CD14-positive monocyte (primary cell): ENCODE measurements around the gene DDA1. TPM values are rescaled to one million over a fixed set of nuclear protein-coding genes. Genes with fewer than 3 reads are reported as not detected.
A peak's percentile ranks its signal among the peaks of the same experiment; 100 is the strongest.

Source experiments
- DNase-seq, 3 donors: peaks; one replicate each; pipeline ENCODE4 v3.0.0-alpha.2; 2011 to 2022
- H2AFZ ChIP-seq: 2 replicates; pipeline ENCODE4 v1.6.0; 2012; ENCODE audit warnings: mild to moderate bottlenecking, low read depth, low read length, inconsistent platforms; ENCODE audit not compliant: insufficient read depth, poor library complexity, severe bottlenecking
- H3K27ac ChIP-seq, 2 donors: 1 replicate in 1 of 2; 2 replicates in 1 of 2; pipeline ENCODE4 v1.5.1; 2012 to 2013; ENCODE audit warnings: low read length in 2 of 2, control low read depth in 1 of 2, inconsistent platforms in 1 of 2, low read depth in 1 of 2, mild to moderate bottlenecking in 1 of 2
- H3K27me3 ChIP-seq, 2 donors: one replicate each; pipeline versions ENCODE4 v1.6.0 to v1.6.1; 2011 to 2013; ENCODE audit warnings: low read length in 2 of 2; ENCODE audit not compliant: control insufficient read depth in 2 of 2, insufficient read depth in 2 of 2
- H3K36me3 ChIP-seq, 2 donors: replicated peaks in 1 of 2; 1 replicate in 1 of 2; 2 replicates in 1 of 2; pipeline versions ENCODE4 v1.5.1 to v1.6.1; 2012 to 2013; ENCODE audit warnings: low read length in 2 of 2, control low read depth in 1 of 2, inconsistent platforms in 1 of 2, mild to moderate bottlenecking in 1 of 2; ENCODE audit not compliant: insufficient read depth in 2 of 2, control insufficient read depth in 1 of 2
- H3K4me1 ChIP-seq, 2 donors: 1 replicate in 1 of 2; 2 replicates in 1 of 2; pipeline versions ENCODE4 v1.5.1 to v1.6.1; 2012 to 2013; ENCODE audit warnings: low read length in 2 of 2, control low read depth in 1 of 2, inconsistent platforms in 1 of 2, mild to moderate bottlenecking in 1 of 2, moderate library complexity in 1 of 2; ENCODE audit not compliant: insufficient read depth in 2 of 2, control insufficient read depth in 1 of 2
- H3K4me2 ChIP-seq: replicated peaks from 2 replicates; pipeline ENCODE3; 2012; ENCODE audit warnings: low read length, moderate library complexity, mild to moderate bottlenecking; ENCODE audit not compliant: poor library complexity, severe bottlenecking; ENCODE audit errors: extremely low read depth
- H3K4me3 ChIP-seq, 3 experiments: fragments of 200-600 bp in 1 of 3; sonication (generic) in 1 of 3; replicated peaks in 1 of 3; 1 replicate in 2 of 3; 2 replicates in 1 of 3; pipeline ENCODE4 v1.5.1; 2011 to 2013; ENCODE audit warnings: low read length in 3 of 3, mild to moderate bottlenecking in 3 of 3, control low read depth in 2 of 3, low read depth in 2 of 3, inconsistent platforms in 1 of 3, moderate library complexity in 1 of 3
- H3K79me2 ChIP-seq: 2 replicates; pipeline ENCODE4 v1.6.0; 2012; ENCODE audit warnings: mild to moderate bottlenecking, control low read depth, inconsistent platforms, low read length, moderate library complexity; ENCODE audit not compliant: insufficient read depth
- H3K9ac ChIP-seq: 2 replicates; pipeline ENCODE4 v1.6.0; 2017; ENCODE audit warnings: low read length, mild to moderate bottlenecking; ENCODE audit not compliant: insufficient read depth, poor library complexity, severe bottlenecking
- H3K9me3 ChIP-seq, 2 donors: replicated peaks in 1 of 2; 1 replicate in 1 of 2; 2 replicates in 1 of 2; pipeline versions ENCODE4 v1.5.1 to v1.6.1; 2012 to 2013; ENCODE audit warnings: low read length in 2 of 2, control low read depth in 1 of 2; ENCODE audit not compliant: control insufficient read depth in 1 of 2, insufficient read depth in 1 of 2
- H4K20me1 ChIP-seq: 2 replicates; pipeline ENCODE4 v1.6.0; 2012; ENCODE audit warnings: mild to moderate bottlenecking, low read length, control low read depth, moderate library complexity; ENCODE audit not compliant: insufficient read depth
- H3K27ac Mint-ChIP-seq, 7 donors: one replicate each; pipeline ENCODE4 v1.8.0; 2020; ENCODE audit warnings: mild to moderate bottlenecking in 7 of 7, mixed read lengths in 7 of 7, moderate library complexity in 6 of 7, inconsistent platforms in 2 of 7
- H3K27me3 Mint-ChIP-seq, 3 donors: one replicate each; pipeline ENCODE4 v1.8.0; 2021 to 2022; ENCODE audit warnings: low read depth in 3 of 3, mild to moderate bottlenecking in 3 of 3, mixed read lengths in 3 of 3, moderate library complexity in 3 of 3, inconsistent platforms in 1 of 3
- H3K36me3 Mint-ChIP-seq, 2 donors: one replicate each; pipeline ENCODE4 v1.8.0; 2020; ENCODE audit warnings: mixed read lengths in 2 of 2, inconsistent platforms in 1 of 2, mild to moderate bottlenecking in 1 of 2
- H3K4me1 Mint-ChIP-seq: one replicate; pipeline ENCODE4 v1.8.0; 2020; ENCODE audit warnings: mild to moderate bottlenecking, mixed read lengths
- H3K4me3 Mint-ChIP-seq, 2 donors: one replicate each; pipeline ENCODE4 v1.8.0; 2020; ENCODE audit warnings: mild to moderate bottlenecking in 2 of 2, mixed read lengths in 2 of 2, moderate library complexity in 1 of 2
- H3K9me3 Mint-ChIP-seq, 7 donors: one replicate each; pipeline ENCODE4 v1.8.0; 2020 to 2022; ENCODE audit warnings: mixed read lengths in 7 of 7, mild to moderate bottlenecking in 6 of 7, moderate library complexity in 6 of 7, inconsistent platforms in 2 of 7
- CTCF ChIP-seq: fragments of 200-600 bp; IDR thresholded peaks from one replicate; pipeline ENCODE4 v1.8.0; 2022; ENCODE audit warnings: antibody characterized with exemption, mild to moderate bottlenecking
- WGBS: methylation state at CpG from one replicate; pipeline ENCODE4 v1.1.5; 2013; ENCODE audit warnings: missing lambda C conversion rate; ENCODE audit not compliant: insufficient coverage; 5-methylcytosine and 5-hydroxymethylcytosine counted together
- intact Hi-C, 2 donors: fragments of 100-400 bp; cut with micrococcal nuclease; formaldehyde crosslinking; loops; one replicate each; pipeline versions ENCODE4 v1.15.0 to v1.15.1; 2023
- polyA plus RNA-seq, 3 donors: library from polyadenylated mRNA; depleted of rRNA in 1 of 3; unstranded in 2 of 3; stranded (reverse) in 1 of 3; fragments of 300-500 nt in 2 of 3; fragments of >200 nt in 1 of 3; fragmentation: Illumina TruSeq in 2 of 3; gene quantifications; 1 replicate in 2 of 3; 2 replicates in 1 of 3; pipeline ENCODE4 v1.2.3, GENCODE V29; 2012 to 2021

Gene DDA1
- polyA plus RNA-seq, 3 donors: 22.5 to 49.5 (median 23.8) TPM

- peak overlapping the region; percentile 67 to 93 (median 90) for H3K27ac Mint-ChIP-seq
- Histone ChIP-seq H4K20me1 (peaks cover 22% of the 10 kb centered on the region), H3K4me3 (peak overlapping the region in 2 of 3 experiments; percentile 75 to 76), H3K4me1 (peaks cover 50 to 57% of the 10 kb centered on the region in 2 donors), H3K4me2 (peak overlapping the region; percentile 80), H2AFZ (no peak overlapping the region), H3K27ac (peak overlapping the region in 1 of 2 donors; percentile 82), H3K9ac (no peak overlapping the region), H3K9me3 (no peaks in the 10 kb centered on the region), H3K27me3 (no peaks in the 10 kb centered on the region), H3K36me3 (peaks cover 0 to 2% of the 10 kb centered on the region in 2 donors), H3K79me2 (peaks cover 48% of the 10 kb centered on the region)
- no peak for DNase-seq
- peaks cover 0 to 3% (median 0%) of the 10 kb centered on the region in 3 donors for H3K27me3 Mint-ChIP-seq
- peaks cover 5 to 11% of the 10 kb centered on the region in 2 donors for H3K36me3 Mint-ChIP-seq
- H3K4me3 Mint-ChIP-seq: peak overlapping the region; percentile 86 to 90
- TF ChIP-seq CTCF: no peak
- intact Hi-C loops: loop anchor here in 1 of 2 donors (2.0 kb wide), 1 partner anchor 38 kb away; the partner anchor contains the start of gene BABAM1
- peaks cover 37% of the 10 kb centered on the region for H3K4me1 Mint-ChIP-seq
- peaks cover 0 to 1% (median 0%) of the 10 kb centered on the region in 7 donors for H3K9me3 Mint-ChIP-seq
- WGBS: 0% methylated on average over 7 of the region's 7 CpGs
These were observed 4.2 kb upstream of the DDA1 start for GRCh38 chr19:17305216-17305516.

DNA sequence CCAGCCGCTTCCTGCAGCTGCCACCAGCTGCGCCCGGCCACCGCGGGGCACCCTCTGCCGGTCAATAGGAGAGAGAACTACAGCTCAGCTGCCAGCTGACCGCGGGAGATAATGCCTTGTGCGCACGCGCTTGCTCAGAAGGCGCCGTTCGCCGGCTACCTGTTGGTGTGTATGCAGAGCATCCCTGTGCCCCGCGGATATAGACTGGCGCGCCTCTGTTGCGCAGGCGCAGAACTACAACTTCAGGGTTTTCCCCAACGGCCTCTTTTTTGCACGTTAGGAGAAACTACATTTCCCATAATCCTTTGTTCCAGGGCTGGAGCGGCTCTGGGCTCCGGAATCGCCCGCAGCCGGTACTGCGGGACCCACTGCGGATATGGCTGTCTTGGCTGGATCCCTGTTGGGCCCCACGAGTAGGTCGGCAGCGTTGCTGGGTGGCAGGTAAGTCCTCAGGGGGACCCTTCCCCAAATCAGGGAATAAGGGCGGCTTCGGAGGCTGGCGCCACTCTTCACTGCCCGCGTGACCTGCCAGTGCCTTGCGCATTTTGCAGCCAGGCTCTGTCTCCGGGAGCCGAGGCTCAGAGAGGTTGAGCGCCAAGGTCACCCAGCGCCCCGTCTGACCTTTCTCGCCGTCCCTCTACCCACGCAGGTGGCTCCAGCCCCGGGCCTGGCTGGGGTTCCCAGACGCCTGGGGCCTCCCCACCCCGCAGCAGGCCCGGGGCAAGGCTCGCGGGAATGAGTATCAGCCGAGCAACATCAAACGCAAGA lies 3.7 kb upstream of the DDA1 start, which contains the start of gene MRPL34:
MRPL34 (plus strand) TSS at position 356 of the 768 bp plus-strand sequence; CDS start at position 377, 21 bp downstream.
- peaks cover 0 to 1% (median 0%) of the 10 kb centered on the region in 7 donors for H3K9me3 Mint-ChIP-seq
- H3K79me2 ChIP-seq: peaks cover 52% of the 10 kb centered on the region
- H3K4me1 ChIP-seq: peaks cover 54 to 63% of the 10 kb centered on the region in 2 donors
- H4K20me1 ChIP-seq: peaks cover 27% of the 10 kb centered on the region
- H3K4me3 ChIP-seq: peak within 1 kb of the TSS; percentile 53 to 76 (median 75)
- H3K27ac Mint-ChIP-seq: peak within 1 kb of the TSS; percentile 82 to 93 (median 90)
- H3K36me3 ChIP-seq: peaks cover 0 to 2% of the 10 kb centered on the region in 2 donors
- under 1% methylated on average over 54 of the region's 55 CpGs for WGBS
- H3K27me3 ChIP-seq: no peaks in the 10 kb centered on the region
- peak; percentile 98 to 99 (median 99) for DNase-seq
- peak; percentile 81 for TF ChIP-seq CTCF
- H3K27me3 Mint-ChIP-seq: peaks cover 0 to 3% (median 0%) of the 10 kb centered on the region in 3 donors
- H3K4me3 Mint-ChIP-seq: peak within 1 kb of the TSS; percentile 86 to 90
- peaks cover 42% of the 10 kb centered on the region for H3K4me1 Mint-ChIP-seq
- peak within 1 kb of the TSS; percentile 88 for H2AFZ ChIP-seq
- peak within 1 kb of the TSS; percentile 80 for H3K4me2 ChIP-seq
- H3K9ac ChIP-seq: peak within 1 kb of the TSS; percentile 66
- peaks cover 4 to 5% of the 10 kb centered on the region in 2 donors for H3K36me3 Mint-ChIP-seq
- H3K27ac ChIP-seq: peak within 1 kb of the TSS; percentile 56 to 82
- intact Hi-C loops: loop anchor here in 1 of 2 donors (2.0 kb wide), 1 partner anchor 39 kb away; the partner anchor contains the start of gene BABAM1
- H3K9me3 ChIP-seq: no peaks in the 10 kb centered on the region
